NCI-H446 treated with DMSO at 0.1 percent for 48 hours (cell line): ENCODE data around the gene CAMK2A.

Experiments
- DNase-seq: peaks from one replicate; lab custom pipeline; 2025; lab: John Stamatoyannopoulos, UW

CAMK2A gene

DNA sequence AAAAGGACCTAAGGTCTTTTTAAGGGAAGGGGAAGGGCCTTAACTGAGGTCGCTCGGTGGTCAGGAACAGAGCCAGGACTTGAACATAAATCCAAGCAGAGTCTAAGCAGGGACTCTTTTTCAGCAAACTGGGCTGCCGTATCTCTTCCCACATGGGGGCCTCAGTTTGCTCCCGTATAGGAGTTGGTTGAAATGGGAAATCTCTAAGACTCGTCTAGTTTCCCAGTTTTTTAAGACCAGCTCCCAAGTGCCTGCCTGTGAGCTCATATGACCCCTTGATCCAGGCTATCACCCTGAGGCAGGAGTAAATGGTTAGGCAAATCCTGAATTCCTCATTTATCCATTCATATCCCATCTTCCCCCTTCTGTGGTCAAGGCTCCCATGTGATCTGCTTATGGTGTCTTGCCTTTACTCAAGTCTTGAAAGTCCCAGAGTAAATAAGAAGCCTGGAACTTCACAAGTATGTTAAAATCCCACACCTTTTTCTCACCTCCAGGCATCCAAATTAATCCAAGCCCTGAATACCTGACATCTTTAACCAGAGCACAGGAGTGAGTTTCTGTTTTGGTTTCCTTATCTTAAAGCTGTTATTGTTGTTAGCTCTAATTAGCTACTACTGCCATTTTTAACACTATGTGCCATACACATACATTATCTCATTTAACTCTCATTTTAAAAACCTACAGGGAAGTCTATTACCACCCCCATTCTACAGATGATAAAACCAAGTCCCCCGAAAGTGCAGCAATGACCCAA lies 10.2 kb upstream of the CAMK2A start:
- DNase-seq = no peak

DNA sequence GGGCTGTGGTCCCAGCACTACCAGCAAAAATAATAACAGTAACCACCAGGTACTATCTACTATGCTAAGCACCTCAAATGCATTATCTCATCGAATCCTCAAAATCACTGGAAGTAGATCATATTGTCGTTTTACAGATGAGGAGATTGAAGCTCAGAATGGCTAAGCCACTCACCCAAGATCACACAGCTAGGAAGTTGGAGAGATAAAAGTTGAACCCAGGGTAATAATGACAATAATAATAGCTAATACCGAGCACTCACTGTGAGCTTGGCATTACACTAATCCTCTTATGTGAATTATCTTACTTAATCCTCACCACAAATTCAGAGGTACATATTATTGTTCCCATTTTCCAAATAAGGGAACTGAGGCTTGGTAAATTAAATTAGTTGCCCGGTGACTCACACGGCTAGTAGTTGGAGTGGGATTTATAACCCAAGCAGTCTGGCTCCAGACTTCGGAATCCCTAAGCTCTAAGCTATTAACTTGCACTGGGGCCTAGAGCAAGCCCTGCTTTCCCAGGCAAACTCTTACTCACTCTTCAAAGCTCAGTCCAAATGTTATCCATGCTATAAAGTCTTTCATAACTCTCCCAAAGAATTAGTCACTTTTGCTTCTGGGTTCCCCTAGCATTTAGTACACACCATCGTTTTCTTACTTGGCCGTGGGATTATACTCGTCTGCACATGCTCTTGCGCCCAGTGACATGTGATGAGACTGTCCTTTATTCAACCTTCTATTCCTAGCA lies 9.3 kb upstream of the CAMK2A start:
- DNase-seq = no peak

- DNase-seq = no peak
Measured at GRCh38 chr5:150297934-150298595, 8.5 kb upstream of the CAMK2A start.

DNA sequence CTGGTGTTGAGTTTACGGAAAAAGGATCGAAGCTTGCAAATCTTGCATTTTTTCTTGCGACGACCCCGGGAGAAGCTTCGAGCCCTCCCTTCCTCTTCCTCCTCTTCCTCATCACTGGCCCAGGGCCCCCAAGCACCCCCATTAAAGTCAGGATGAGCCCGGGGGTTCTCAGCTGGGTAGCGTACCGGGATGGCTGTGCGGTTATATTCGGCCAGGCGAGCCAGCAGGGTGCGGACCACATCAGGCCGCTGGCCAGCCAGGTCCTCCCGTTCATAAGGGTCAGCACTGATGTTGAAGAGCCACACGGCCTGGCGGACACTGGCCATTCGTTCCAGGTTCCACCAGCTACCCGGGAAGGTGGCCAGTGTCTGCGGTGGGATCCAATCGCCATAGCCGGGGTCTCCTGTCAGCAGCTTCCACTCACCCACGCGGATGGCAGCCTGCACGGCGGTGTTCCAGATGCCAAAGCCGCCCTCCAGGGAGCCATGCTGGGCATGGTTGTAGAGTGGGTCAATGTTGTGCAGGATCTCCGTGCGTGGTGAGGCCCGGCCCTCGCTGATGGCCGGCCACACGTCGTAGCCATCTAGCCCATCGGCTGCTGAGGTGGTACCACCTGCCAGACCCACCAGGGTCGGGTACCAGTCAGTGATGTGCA lies 7.8 kb upstream of the CAMK2A start:
- DNase-seq = no peak

- DNase-seq = no peak
Measured at GRCh38 chr5:150296496-150296895, 6.9 kb upstream of the CAMK2A start.

DNA sequence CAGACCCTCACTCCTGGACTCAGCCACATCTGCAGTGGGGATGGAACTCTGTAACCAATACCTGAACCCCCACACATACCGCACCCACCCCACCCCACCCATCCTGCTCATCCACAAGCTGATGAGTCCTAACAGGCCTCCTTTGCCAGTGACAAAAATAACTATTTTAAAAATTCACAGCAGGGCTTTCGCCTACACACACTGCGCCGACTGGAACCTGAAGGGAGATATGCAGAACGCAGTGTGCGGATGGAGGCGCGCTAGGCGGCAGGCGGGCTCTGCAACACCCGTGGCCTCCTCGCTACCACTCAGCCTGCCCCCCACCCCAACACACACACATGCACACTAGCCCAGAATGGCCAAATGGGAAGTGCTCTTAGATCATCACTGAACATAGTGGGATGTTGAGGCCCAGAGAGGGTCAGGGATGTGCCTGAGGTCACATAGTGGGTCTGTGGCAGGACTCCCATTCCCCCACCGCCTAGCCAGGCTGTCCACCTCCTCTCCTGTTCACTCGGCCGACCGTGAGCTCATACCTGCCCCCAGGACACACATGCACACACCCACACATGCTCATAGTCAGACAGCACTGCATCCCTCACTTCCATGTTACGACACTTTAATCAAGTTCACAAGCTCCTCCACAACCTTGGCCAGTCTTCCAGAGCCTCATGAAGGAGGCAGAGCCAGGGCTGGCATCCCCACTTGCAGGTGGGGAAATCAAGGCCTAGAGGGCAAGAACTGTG lies 6.3 kb upstream of the CAMK2A start:
- DNase-seq = no peak

DNA sequence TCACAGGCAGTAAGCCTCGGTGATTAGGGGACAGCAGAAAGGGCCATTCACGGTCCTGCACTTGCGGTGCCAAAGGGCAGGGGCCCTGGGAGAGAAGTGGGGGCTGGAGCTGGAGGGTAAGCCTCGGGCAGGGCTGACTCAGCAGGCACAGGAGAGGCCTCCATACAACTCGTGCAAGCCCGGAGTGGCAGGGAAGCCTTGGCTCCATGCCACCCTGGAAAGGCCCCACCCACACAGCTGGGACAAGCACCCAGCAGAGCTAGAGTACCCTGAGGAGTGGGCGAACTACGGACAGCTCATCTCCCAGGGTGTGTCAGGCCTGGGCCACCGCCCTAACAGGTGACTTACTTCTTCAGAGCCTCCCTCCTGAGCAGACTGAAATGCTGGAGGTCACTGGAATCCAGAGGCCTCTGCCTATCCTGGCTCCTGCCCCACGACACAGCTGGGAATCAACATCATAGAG lies 5.6 kb upstream of the CAMK2A start:
- DNase-seq = no peak

GRCh38 chr5:150294551-150295071 lies 5.0 kb upstream of the CAMK2A start:
- DNase-seq = no peak

- DNase-seq = no peak
Measured at GRCh38 chr5:150293091-150293941, 3.7 kb upstream of the CAMK2A start.

- no peak for DNase-seq
Measured at GRCh38 chr5:150291388-150292385, 2.1 kb upstream of the CAMK2A start.

GRCh38 chr5:150288791-150289190 lies 782 bp downstream of the CAMK2A start:
- DNase-seq = no peak

DNA sequence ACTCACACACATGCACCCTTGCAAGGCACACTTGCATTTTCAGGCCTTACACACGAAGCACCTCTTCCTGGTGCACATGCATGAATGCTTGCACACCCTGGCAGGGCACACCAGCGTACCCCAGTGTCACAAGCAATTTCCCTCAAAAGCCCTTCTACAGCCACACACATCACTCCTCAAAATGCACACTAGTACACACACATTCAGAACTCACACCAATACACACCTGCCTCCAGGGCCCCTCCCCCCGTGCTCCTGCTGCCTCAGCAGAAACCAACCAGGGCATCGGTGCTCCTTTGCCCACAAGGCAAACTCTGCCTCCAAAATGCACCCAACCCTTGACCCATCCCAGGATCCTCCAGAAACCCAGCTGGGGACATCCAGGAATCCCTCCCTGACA lies 1.2 kb downstream of the CAMK2A start:
- no peak for DNase-seq

DNA sequence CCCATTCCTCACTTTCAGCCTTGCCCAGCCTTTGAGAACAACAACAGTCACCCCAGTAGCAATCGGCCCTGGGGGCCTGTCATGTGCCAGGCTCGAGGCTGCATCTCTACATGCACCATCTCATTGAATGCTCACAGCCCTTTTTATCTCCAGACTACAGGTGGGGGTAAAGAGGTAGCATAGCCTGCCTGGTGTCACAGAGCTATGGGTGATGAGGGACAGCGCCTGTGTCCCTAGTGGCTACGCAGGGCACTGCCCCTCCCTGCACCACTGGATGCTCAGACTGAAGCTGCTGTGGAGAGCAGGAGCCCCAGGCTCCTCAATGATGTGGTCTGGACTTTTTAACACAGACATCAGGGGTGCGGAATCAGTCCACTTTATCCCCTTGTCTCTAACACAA lies 2.8 kb downstream of the CAMK2A start:
- no peak for DNase-seq

DNA sequence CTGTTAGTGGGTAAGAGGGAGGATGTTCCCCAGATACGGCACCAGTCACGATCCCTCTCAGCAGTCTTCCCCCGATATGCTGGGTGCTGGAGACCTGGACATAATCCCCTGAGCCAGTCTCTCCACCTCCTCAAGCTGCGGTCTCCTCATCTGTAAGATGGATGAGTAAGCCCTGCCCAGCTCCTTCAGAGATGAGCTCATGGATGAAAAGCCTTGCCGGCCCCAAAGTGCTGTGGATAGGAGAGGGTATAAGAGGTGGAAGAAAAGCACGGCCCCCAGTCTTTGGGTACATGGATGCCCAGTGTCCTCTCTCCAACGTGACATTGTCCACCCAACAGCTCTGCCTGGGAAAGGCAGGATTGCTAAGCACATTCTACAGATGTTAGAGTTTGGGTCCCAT lies 4.5 kb downstream of the CAMK2A start:
- DNase-seq = no peak

GRCh38 chr5:150284311-150284710 lies 5.3 kb downstream of the CAMK2A start:
- no peak for DNase-seq

DNA sequence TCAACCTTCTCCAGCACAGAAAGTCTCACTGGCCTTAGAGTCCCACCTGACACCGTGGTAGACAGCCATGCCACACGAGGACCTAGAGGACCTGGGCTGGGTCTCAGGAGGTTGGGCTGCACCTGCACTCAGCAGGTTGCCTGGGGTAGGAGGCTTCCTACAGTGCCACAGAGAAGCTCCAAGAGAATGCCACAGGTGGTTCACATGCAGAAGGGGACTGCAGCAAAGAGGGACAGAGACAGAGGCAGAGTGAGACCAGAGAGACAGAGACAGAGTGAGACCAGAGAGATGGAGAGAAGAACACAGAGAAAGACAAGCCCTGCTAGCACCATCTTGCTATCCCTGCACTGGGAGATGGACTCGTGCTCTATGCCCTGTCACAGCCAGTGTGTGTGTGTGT lies 5.7 kb downstream of the CAMK2A start:
- no peak for DNase-seq

DNA sequence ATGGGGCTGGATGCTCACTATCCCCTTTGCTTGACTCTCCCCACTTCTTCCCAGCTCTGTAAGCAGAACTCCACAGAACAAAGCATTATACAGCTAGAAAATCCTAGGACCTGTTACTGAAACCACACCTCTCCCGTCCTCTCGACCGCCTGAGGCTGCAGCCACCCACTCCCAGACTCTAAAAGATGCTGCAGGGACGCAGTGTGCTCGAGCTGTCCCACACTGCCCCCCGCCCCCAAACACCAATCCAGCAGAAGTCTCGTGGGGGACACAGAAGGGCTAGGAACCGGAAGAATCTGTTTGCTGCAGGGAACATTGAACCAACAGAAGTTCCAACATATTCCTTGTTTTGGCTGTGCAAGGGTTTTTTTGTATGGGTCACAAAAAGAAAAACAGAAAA lies 7.6 kb downstream of the CAMK2A start:
- DNase-seq = no peak

- DNase-seq = peak; percentile 6
Measured at GRCh38 chr5:150279330-150280020, 10.1 kb downstream of the CAMK2A start.

DNA sequence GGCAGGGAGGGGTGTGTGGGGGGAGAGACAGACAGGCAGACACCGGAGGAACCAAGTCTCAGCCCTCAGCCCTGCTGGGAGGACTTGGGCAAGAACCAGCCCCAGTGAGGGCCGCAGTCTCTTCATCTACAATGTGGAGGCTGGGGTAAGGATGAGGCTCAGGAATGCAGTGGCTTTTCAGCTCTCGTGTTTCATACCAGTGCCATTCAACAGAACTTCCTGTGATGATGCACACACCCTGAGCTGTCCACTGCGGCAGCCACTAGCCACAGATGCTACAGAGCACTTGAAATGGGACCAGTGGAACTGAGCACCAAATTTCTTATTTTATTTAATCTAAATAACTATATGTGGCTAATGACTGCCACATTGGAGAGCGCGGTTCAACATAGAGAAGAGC lies 10.7 kb downstream of the CAMK2A start:
- no peak for DNase-seq
